ENCODE data around the gene SLC15A3.

Gene SLC15A3

GRCh38 chr11:60946601-60947264 is 5.2 kb downstream of the SLC15A3 start:
- DNase-seq (ENCODE audit: low read depth in 1 of 2, low spot score in 1 of 2), result no peak

- DNase-seq (ENCODE audit: low read depth in 1 of 2, low spot score in 1 of 2), result no peak
Observed at GRCh38 chr11:60945295-60945667, 6.7 kb downstream of the SLC15A3 start.

GRCh38 chr11:60944490-60945294 is 7.3 kb downstream of the SLC15A3 start:
- DNase-seq (ENCODE audit: low read depth in 1 of 2, low spot score in 1 of 2), result no peak

GRCh38 chr11:60942970-60943565 is 8.9 kb downstream of the SLC15A3 start:
- DNase-seq (ENCODE audit: low read depth in 1 of 2, low spot score in 1 of 2), result no peak

- DNase-seq (ENCODE audit: low read depth in 1 of 2, low spot score in 1 of 2), result no peak
Observed at GRCh38 chr11:60942219-60942618, 9.8 kb downstream of the SLC15A3 start.

- no peak for DNase-seq (ENCODE audit: low read depth in 1 of 2, low spot score in 1 of 2)
Observed at GRCh38 chr11:60941371-60942119, 10.4 kb downstream of the SLC15A3 start.

GRCh38 chr11:60939855-60940254 is 12.1 kb downstream of the SLC15A3 start:
- DNase-seq (ENCODE audit: low read depth in 1 of 2, low spot score in 1 of 2), result no peak

- no peak for DNase-seq (ENCODE audit: low read depth in 1 of 2, low spot score in 1 of 2)
Observed at GRCh38 chr11:60939301-60939700, 12.7 kb downstream of the SLC15A3 start.

GRCh38 chr11:60938500-60938899 is 13.5 kb downstream of the SLC15A3 start:
- no peak for DNase-seq (ENCODE audit: low read depth in 1 of 2, low spot score in 1 of 2)

GRCh38 chr11:60937811-60938210 is 14.2 kb downstream of the SLC15A3 start:
- DNase-seq (ENCODE audit: low read depth in 1 of 2, low spot score in 1 of 2), result no peak

- DNase-seq (ENCODE audit: low read depth in 1 of 2, low spot score in 1 of 2), result no peak
Observed at GRCh38 chr11:60937144-60937527, 14.8 kb downstream of the SLC15A3 start.

GRCh38 chr11:60936467-60937143 is 15.4 kb downstream of the SLC15A3 start:
- DNase-seq (ENCODE audit: low read depth in 1 of 2, low spot score in 1 of 2), result no peak

- DNase-seq (ENCODE audit: low read depth in 1 of 2, low spot score in 1 of 2), result no peak
Observed at GRCh38 chr11:60935676-60936442, 16.1 kb downstream of the SLC15A3 start.

GRCh38 chr11:60934790-60935605 is 17.0 kb downstream of the SLC15A3 start:
- DNase-seq (ENCODE audit: low read depth in 1 of 2, low spot score in 1 of 2), result no peak

GRCh38 chr11:60934124-60934789 is 17.7 kb downstream of the SLC15A3 start:
- no peak for DNase-seq (ENCODE audit: low read depth in 1 of 2, low spot score in 1 of 2)

GRCh38 chr11:60933416-60934123 is 18.4 kb downstream of the SLC15A3 start:
- no peak for DNase-seq (ENCODE audit: low read depth in 1 of 2, low spot score in 1 of 2)

- DNase-seq (ENCODE audit: low read depth in 1 of 2, low spot score in 1 of 2), result no peak
Observed at GRCh38 chr11:60932605-60933356, 19.2 kb downstream of the SLC15A3 start.

- DNase-seq (ENCODE audit: low read depth in 1 of 2, low spot score in 1 of 2), result no peak
Observed at GRCh38 chr11:60931917-60932316, 20.1 kb downstream of the SLC15A3 start.
